ENCODE data around the gene EXOC4.
A peak's percentile ranks its signal among the peaks of the same experiment; 100 is the strongest.
"Not testable (repeated sequence)": the region's sequence is repeated elsewhere in the genome, so short reads cannot be mapped to it uniquely, and the experiment has no call there.

Gene EXOC4

GRCh38 chr7:133994100-133994499 is 741.2 kb downstream of the EXOC4 start:
- DNase-seq (ENCODE audit: low read depth) = not testable (repeated sequence)

- no peak for DNase-seq (ENCODE audit: low read depth)
Measured at GRCh38 chr7:133997463-133997862, 744.6 kb downstream of the EXOC4 start.

- no peak for DNase-seq (ENCODE audit: low read depth)
Measured at GRCh38 chr7:133999178-133999577, 746.3 kb downstream of the EXOC4 start.

GRCh38 chr7:134004829-134005505 is 752.1 kb downstream of the EXOC4 start:
- no peak for DNase-seq (ENCODE audit: low read depth)

- no peak for DNase-seq (ENCODE audit: low read depth)
Measured at GRCh38 chr7:134009314-134010110, 756.6 kb downstream of the EXOC4 start.

- DNase-seq (ENCODE audit: low read depth) = no peak
Measured at GRCh38 chr7:134013249-134013648, 760.4 kb downstream of the EXOC4 start.

- no peak for DNase-seq (ENCODE audit: low read depth)
Measured at GRCh38 chr7:134014935-134015334, 762.1 kb downstream of the EXOC4 start.

- DNase-seq (ENCODE audit: low read depth) = peak; percentile 3
Measured at GRCh38 chr7:134016223-134016941, 763.5 kb downstream of the EXOC4 start.

GRCh38 chr7:134016942-134017303 is 764.0 kb downstream of the EXOC4 start:
- no peak for DNase-seq (ENCODE audit: low read depth)

GRCh38 chr7:134018306-134018705 is 765.4 kb downstream of the EXOC4 start:
- DNase-seq (ENCODE audit: low read depth) = no peak

- DNase-seq (ENCODE audit: low read depth) = no peak
Measured at GRCh38 chr7:134019251-134019650, 766.4 kb downstream of the EXOC4 start.

- DNase-seq (ENCODE audit: low read depth) = no peak
Measured at GRCh38 chr7:134021836-134022235, 769.0 kb downstream of the EXOC4 start.

- no peak for DNase-seq (ENCODE audit: low read depth)
Measured at GRCh38 chr7:134022286-134022911, 769.5 kb downstream of the EXOC4 start.

GRCh38 chr7:134024739-134025138 is 771.9 kb downstream of the EXOC4 start:
- DNase-seq (ENCODE audit: low read depth) = no peak

- no peak for DNase-seq (ENCODE audit: low read depth)
Measured at GRCh38 chr7:134028853-134029252, 776.0 kb downstream of the EXOC4 start.

- DNase-seq (ENCODE audit: low read depth) = no peak
Measured at GRCh38 chr7:134029743-134030142, 776.9 kb downstream of the EXOC4 start.

GRCh38 chr7:134030460-134030865 is 777.6 kb downstream of the EXOC4 start:
- DNase-seq (ENCODE audit: low read depth) = no peak

- no peak for DNase-seq (ENCODE audit: low read depth)
Measured at GRCh38 chr7:134031835-134032617, 779.1 kb downstream of the EXOC4 start.

GRCh38 chr7:134034652-134035051 is 781.8 kb downstream of the EXOC4 start:
- DNase-seq (ENCODE audit: low read depth) = no peak

- DNase-seq (ENCODE audit: low read depth) = no peak
Measured at GRCh38 chr7:134037991-134038390, 785.1 kb downstream of the EXOC4 start.

- DNase-seq (ENCODE audit: low read depth) = no peak
Measured at GRCh38 chr7:134040988-134041387, 788.1 kb downstream of the EXOC4 start.

- no peak for DNase-seq (ENCODE audit: low read depth)
Measured at GRCh38 chr7:134041477-134041876, 788.6 kb downstream of the EXOC4 start.
